ENCODE data around the gene WNK3. TPM values are rescaled to one million over a fixed set of nuclear protein-coding genes. Genes with fewer than 3 reads are reported as not detected.

Gene WNK3
- total RNA-seq, 1 donor from 2014 or later = 0.40 TPM

GRCh38 chrX:54271664-54272063, 86.2 kb downstream of the WNK3 start:
- H3K36me3 Mint-ChIP-seq (ENCODE audit: low read depth) = no peaks in the 10 kb centered on the region

GRCh38 chrX:54248309-54248708, 109.5 kb downstream of the WNK3 start:
- Mint-ChIP-seq H3K4me3 (no peak overlapping the region), H3K27me3 (no peaks in the 10 kb centered on the region), H3K9me3 (no peaks in the 10 kb centered on the region), H3K27ac (no peak overlapping the region), H3K36me3 (ENCODE audit: low read depth) (no peaks in the 10 kb centered on the region), H3K4me1 (no peaks in the 10 kb centered on the region)
- no peak for ATAC-seq (ENCODE audit: low read depth)
- CTCF ChIA-PET = no interaction called here
- intact Hi-C loops (cut with micrococcal nuclease) = loop anchor here (2.0 kb wide), 1 partner anchor 808 kb away; no protein-coding TSS in a partner anchor
- TF ChIP-seq CTCF (IDR thresholded peaks at IDR 0.05) = no peak
- no peak for DNase-seq
- POLR2A ChIA-PET = no interaction called here

More at GRCh38 chrX:54271664-54272063, 86.2 kb downstream of the WNK3 start:
- H3K4me3 Mint-ChIP-seq = no peak overlapping the region
- CTCF ChIA-PET = no interaction called here
- POLR2A ChIA-PET = no interaction called here
- no peak for ATAC-seq (ENCODE audit: low read depth)
- no peak for TF ChIP-seq CTCF (IDR thresholded peaks at IDR 0.05)
- H3K27me3 Mint-ChIP-seq = no peaks in the 10 kb centered on the region
- intact Hi-C loops (cut with micrococcal nuclease) = no loop called here
- H3K4me1 Mint-ChIP-seq = no peaks in the 10 kb centered on the region
- no peak for DNase-seq
- no peak overlapping the region for H3K27ac Mint-ChIP-seq
- no peaks in the 10 kb centered on the region for H3K9me3 Mint-ChIP-seq

- H3K27me3 Mint-ChIP-seq = no peaks in the 10 kb centered on the region
- H3K9me3 Mint-ChIP-seq = no peaks in the 10 kb centered on the region
- ATAC-seq (ENCODE audit: low read depth) (no peak), DNase-seq (no peak)
- intact Hi-C loops (cut with micrococcal nuclease) = no loop called here
- ChIA-PET POLR2A (no interaction called here), CTCF (interaction anchor here (0.7 kb wide), 1 partner anchor 508 kb away, joined by 5 read pairs; no protein-coding TSS in a partner anchor)
- no peak overlapping the region for H3K27ac Mint-ChIP-seq
- no peaks in the 10 kb centered on the region for H3K36me3 Mint-ChIP-seq (ENCODE audit: low read depth)
- TF ChIP-seq CTCF (IDR thresholded peaks at IDR 0.05) = no peak
- H3K4me1 Mint-ChIP-seq = no peaks in the 10 kb centered on the region
- no peak overlapping the region for H3K4me3 Mint-ChIP-seq
Measured at GRCh38 chrX:54246866-54247265, 111.0 kb downstream of the WNK3 start.

GRCh38 chrX:54238588-54238987, 119.3 kb downstream of the WNK3 start:
- ChIA-PET POLR2A (no interaction called here), CTCF (no interaction called here)
- peaks cover 2% of the 10 kb centered on the region for H3K36me3 Mint-ChIP-seq (ENCODE audit: low read depth)
- H3K4me3 Mint-ChIP-seq = no peak overlapping the region
- ATAC-seq (ENCODE audit: low read depth) = no peak
- intact Hi-C loops (cut with micrococcal nuclease) = no loop called here
- no peaks in the 10 kb centered on the region for H3K4me1 Mint-ChIP-seq
- DNase-seq = no peak
- no peak for TF ChIP-seq CTCF (IDR thresholded peaks at IDR 0.05)
- H3K27ac Mint-ChIP-seq = no peak overlapping the region
- no peaks in the 10 kb centered on the region for H3K27me3 Mint-ChIP-seq
- H3K9me3 Mint-ChIP-seq = no peaks in the 10 kb centered on the region

- intact Hi-C loops (cut with micrococcal nuclease) = no loop called here
- H3K27ac Mint-ChIP-seq = no peak overlapping the region
- POLR2A ChIA-PET = no interaction called here
- H3K4me3 Mint-ChIP-seq = no peak overlapping the region
- no peaks in the 10 kb centered on the region for H3K9me3 Mint-ChIP-seq
- H3K27me3 Mint-ChIP-seq = no peaks in the 10 kb centered on the region
- CTCF ChIA-PET = no interaction called here
- no peaks in the 10 kb centered on the region for H3K4me1 Mint-ChIP-seq
- ATAC-seq (ENCODE audit: low read depth) = no peak
- peaks cover 2% of the 10 kb centered on the region for H3K36me3 Mint-ChIP-seq (ENCODE audit: low read depth)
- DNase-seq = no peak
- no peak for TF ChIP-seq CTCF (IDR thresholded peaks at IDR 0.05)
Measured at GRCh38 chrX:54237014-54237413, 120.8 kb downstream of the WNK3 start.

All from activated B cell treated with CpG ODN at 0.5 μM for 24 hours (primary cell).